CD4-positive, alpha-beta T cell (primary cell): ENCODE data around the gene SEMA3E. TPM values are rescaled to one million over a fixed set of nuclear protein-coding genes. Genes with fewer than 3 reads are reported as not detected.

Experiments used
- ATAC-seq: fragments of 200-7000 bp; cut with Tn5 transposase; one replicate; pipeline ENCODE4 v1.10.0; 2022; ENCODE audit warnings: mild to moderate bottlenecking; ENCODE audit not compliant: poor library complexity
- CTCF ChIA-PET: fragments of 350-600 bp; sonication (Branson Sonifier 250); formaldehyde crosslinking; loops from one replicate; lab custom pipeline; 2021; ENCODE audit warnings: antibody characterized with exemption, inconsistent platforms; lab: Charles Lee
- POLR2A ChIA-PET: fragments of 350-600 bp; sonication (Branson Sonifier 250); formaldehyde crosslinking; loops from one replicate; lab custom pipeline; 2021; ENCODE audit warnings: antibody characterized with exemption, inconsistent platforms; lab: Charles Lee
- DNase-seq, 14 experiments: peaks; one replicate each; pipeline ENCODE4 v3.0.0-alpha.2; 2013 to 2020; ENCODE audit warnings: mixed read lengths in 2 of 14
- H3K27ac ChIP-seq, 2 donors: one replicate each; pipeline versions ENCODE4 v1.5.1 to v1.7.0; 2013; ENCODE audit warnings: low read length in 2 of 2, low read depth in 1 of 2, mild to moderate bottlenecking in 1 of 2
- H3K27me3 ChIP-seq, 2 experiments: 1 replicate in 1 of 2; 2 replicates in 1 of 2; pipeline versions ENCODE4 v1.6.1 to v1.7.0; 2013; ENCODE audit warnings: low read length in 2 of 2, control low read depth in 1 of 2, mild to moderate bottlenecking in 1 of 2, moderate library complexity in 1 of 2; ENCODE audit not compliant: insufficient read depth in 2 of 2, control insufficient read depth in 1 of 2
- H3K36me3 ChIP-seq: one replicate; pipeline ENCODE4 v1.6.1; 2013; ENCODE audit warnings: low read length, control low read depth; ENCODE audit not compliant: insufficient read depth
- H3K4me1 ChIP-seq: one replicate; pipeline ENCODE4 v1.6.1; 2013; ENCODE audit warnings: low read length, control low read depth; ENCODE audit not compliant: insufficient read depth
- H3K4me3 ChIP-seq: one replicate; pipeline ENCODE4 v1.5.1; 2013; ENCODE audit warnings: mild to moderate bottlenecking, low read length, moderate library complexity
- H3K9me3 ChIP-seq, 2 experiments: 1 replicate in 1 of 2; 2 replicates in 1 of 2; pipeline versions ENCODE4 v1.6.1 to v1.7.0; 2013; ENCODE audit warnings: low read length in 2 of 2, mild to moderate bottlenecking in 2 of 2, control low read depth in 1 of 2, moderate library complexity in 1 of 2; ENCODE audit not compliant: control insufficient read depth in 1 of 2, insufficient read depth in 1 of 2
- H3K27ac Mint-ChIP-seq: one replicate; pipeline ENCODE4 v1.8.0; 2020; ENCODE audit warnings: mixed read lengths
- H3K27me3 Mint-ChIP-seq: one replicate; pipeline ENCODE4 v1.8.0; 2021; ENCODE audit warnings: mixed read lengths
- H3K36me3 Mint-ChIP-seq: one replicate; pipeline ENCODE4 v1.8.0; 2021; ENCODE audit warnings: low read depth, mixed read lengths
- H3K4me1 Mint-ChIP-seq: one replicate; pipeline ENCODE4 v1.8.0; 2021; ENCODE audit warnings: low read depth, mixed read lengths
- H3K4me3 Mint-ChIP-seq: one replicate; pipeline ENCODE4 v1.8.0; 2020; ENCODE audit warnings: mild to moderate bottlenecking, mixed read lengths
- H3K9me3 Mint-ChIP-seq: one replicate; pipeline ENCODE4 v1.8.0; 2020; ENCODE audit warnings: mixed read lengths
- CTCF ChIP-seq: fragments of 200-600 bp; IDR thresholded peaks from one replicate; pipeline ENCODE4 v1.8.0; 2022; ENCODE audit warnings: antibody characterized with exemption, mild to moderate bottlenecking
- intact Hi-C, 2 experiments: fragments of 100-400 bp; cut with DNase I in 1 of 2; cut with micrococcal nuclease in 1 of 2; formaldehyde crosslinking; loops; one replicate each; pipeline versions ENCODE4 v1.15.1 to v1.9.0; 2023 to 2025; cut with DNase I, micrococcal nuclease
- total RNA-seq, 174 experiments: library from RNA in 2 of 174; stranded (reverse) in 2 of 174; gene quantifications; one replicate each; pipeline ENCODE4 v1.2.3 and lab custom pipeline; 2021 to 2026

SEMA3E gene
- total RNA-seq, 2 experiments from 2014 or later: not detected

- no peaks in the 10 kb centered on the region for H3K9me3 Mint-ChIP-seq
- POLR2A ChIA-PET: no interaction called here
Observed at GRCh38 chr7:83449781-83450180, 199.2 kb downstream of the SEMA3E start.

GRCh38 chr7:83447681-83448080, 201.3 kb downstream of the SEMA3E start:
- no peaks in the 10 kb centered on the region for H3K36me3 Mint-ChIP-seq
- ATAC-seq (no peak), DNase-seq (no peak)
- H3K27me3 Mint-ChIP-seq: no peaks in the 10 kb centered on the region
- Histone ChIP-seq H3K4me1 (no peaks in the 10 kb centered on the region), H3K27ac (no peak overlapping the region), H3K36me3 (no peaks in the 10 kb centered on the region), H3K9me3 (peaks cover 0 to 13% of the 10 kb centered on the region in 2 experiments), H3K4me3 (no peak overlapping the region), H3K27me3 (no peaks in the 10 kb centered on the region)
- POLR2A ChIA-PET: no interaction called here
- no peak overlapping the region for H3K27ac Mint-ChIP-seq
- H3K9me3 Mint-ChIP-seq: peaks cover 2% of the 10 kb centered on the region
- CTCF ChIA-PET: no interaction called here
- no peak for TF ChIP-seq CTCF
- no peak overlapping the region for H3K4me3 Mint-ChIP-seq
- intact Hi-C loops: no loop called here
- no peaks in the 10 kb centered on the region for H3K4me1 Mint-ChIP-seq

More at GRCh38 chr7:83449781-83450180, 199.2 kb downstream of the SEMA3E start:
- Mint-ChIP-seq H3K27ac (no peak overlapping the region), H3K4me3 (no peak overlapping the region), H3K4me1 (no peaks in the 10 kb centered on the region), H3K36me3 (no peaks in the 10 kb centered on the region), H3K27me3 (no peaks in the 10 kb centered on the region)
- no peaks in the 10 kb centered on the region for H3K27me3 ChIP-seq
- DNase-seq (no peak), ATAC-seq (no peak)
- H3K4me3 ChIP-seq: no peak overlapping the region
- no peak overlapping the region for H3K27ac ChIP-seq
- TF ChIP-seq CTCF: no peak
- peaks cover 0 to 10% of the 10 kb centered on the region in 2 experiments for H3K9me3 ChIP-seq
- no peaks in the 10 kb centered on the region for H3K36me3 ChIP-seq
- intact Hi-C loops: no loop called here
- no peaks in the 10 kb centered on the region for H3K4me1 ChIP-seq
- CTCF ChIA-PET: interaction anchor here (0.7 kb wide), 1 partner anchor 57 kb away, joined by 3 read pairs; no protein-coding TSS in a partner anchor

GRCh38 chr7:83446102-83446669, 202.8 kb downstream of the SEMA3E start:
- Mint-ChIP-seq H3K27ac (no peak overlapping the region), H3K36me3 (no peaks in the 10 kb centered on the region), H3K4me1 (no peaks in the 10 kb centered on the region), H3K4me3 (no peak overlapping the region), H3K27me3 (no peaks in the 10 kb centered on the region), H3K9me3 (peaks cover 4% of the 10 kb centered on the region)
- H3K4me3 ChIP-seq: no peak overlapping the region
- ChIA-PET POLR2A (no interaction called here), CTCF (no interaction called here)
- DNase-seq (no peak), ATAC-seq (no peak)
- peaks cover 0 to 13% of the 10 kb centered on the region in 2 experiments for H3K9me3 ChIP-seq
- no peaks in the 10 kb centered on the region for H3K36me3 ChIP-seq
- TF ChIP-seq CTCF: no peak
- no peak overlapping the region for H3K27ac ChIP-seq
- intact Hi-C loops: no loop called here
- no peaks in the 10 kb centered on the region for H3K27me3 ChIP-seq
- H3K4me1 ChIP-seq: no peaks in the 10 kb centered on the region
